Neural cell (in vitro differentiated cells): ENCODE data around the gene ARRDC2.

Experiments
- CTCF ChIP-seq: fragments of 450-650 bp; IDR thresholded peaks from 2 replicates; pipeline ENCODE4 v1.5.1; 2014; ENCODE audit warnings: antibody characterized with exemption, mild to moderate bottlenecking, moderate library complexity; ENCODE audit not compliant: poor library complexity, severe bottlenecking
- EP300 ChIP-seq: fragments of 450-650 bp; conservative IDR thresholded peaks from 2 replicates; pipeline ENCODE4 v1.6.1; 2014; ENCODE audit warnings: antibody characterized with exemption, mild to moderate bottlenecking, moderate library complexity; ENCODE audit not compliant: poor library complexity, severe bottlenecking
- EZH2 ChIP-seq: fragments of 200-600, 300-800 bp; shearing (Covaris generic), sonication (generic); IDR thresholded peaks from 2 replicates; pipeline ENCODE4 v1.6.1; 2014; ENCODE audit warnings: antibody characterized with exemption, low read length, borderline replicate concordance, mild to moderate bottlenecking; ENCODE audit not compliant: insufficient read depth, poor library complexity, severe bottlenecking
- MXI1 ChIP-seq: fragments of 450-650 bp; conservative IDR thresholded peaks from 2 replicates; pipeline ENCODE4 v1.6.1; 2014; ENCODE audit warnings: antibody characterized with exemption, mild to moderate bottlenecking; ENCODE audit not compliant: poor library complexity, severe bottlenecking
- POLR2AphosphoS5 ChIP-seq: IDR thresholded peaks from 2 replicates; pipeline ENCODE4 v1.6.1; 2012
- RAD21 ChIP-seq: fragments of 450-650 bp; conservative IDR thresholded peaks from 2 replicates; pipeline ENCODE4 v1.6.1; 2014; ENCODE audit warnings: antibody characterized with exemption, mild to moderate bottlenecking, moderate library complexity
- SMC3 ChIP-seq: fragments of 450-650 bp; conservative IDR thresholded peaks from 2 replicates; pipeline ENCODE4 v1.6.1; 2014; ENCODE audit warnings: antibody characterized with exemption, mild to moderate bottlenecking, moderate library complexity; ENCODE audit not compliant: poor library complexity
- TAF1 ChIP-seq: IDR thresholded peaks from 2 replicates; pipeline ENCODE4 v1.6.1; 2012; ENCODE audit warnings: low read depth
- TF ChIP-seq, protein P1 (sequence below): IDR thresholded peaks from 2 replicates; pipeline ENCODE4 v1.6.1; 2012; ENCODE audit warnings: borderline replicate concordance

GRCh38 chr19:18049385-18049784 lies 41.4 kb downstream of the ARRDC2 start:
- TF ChIP-seq MXI1 = no peak
- TF ChIP-seq, protein P1, sequence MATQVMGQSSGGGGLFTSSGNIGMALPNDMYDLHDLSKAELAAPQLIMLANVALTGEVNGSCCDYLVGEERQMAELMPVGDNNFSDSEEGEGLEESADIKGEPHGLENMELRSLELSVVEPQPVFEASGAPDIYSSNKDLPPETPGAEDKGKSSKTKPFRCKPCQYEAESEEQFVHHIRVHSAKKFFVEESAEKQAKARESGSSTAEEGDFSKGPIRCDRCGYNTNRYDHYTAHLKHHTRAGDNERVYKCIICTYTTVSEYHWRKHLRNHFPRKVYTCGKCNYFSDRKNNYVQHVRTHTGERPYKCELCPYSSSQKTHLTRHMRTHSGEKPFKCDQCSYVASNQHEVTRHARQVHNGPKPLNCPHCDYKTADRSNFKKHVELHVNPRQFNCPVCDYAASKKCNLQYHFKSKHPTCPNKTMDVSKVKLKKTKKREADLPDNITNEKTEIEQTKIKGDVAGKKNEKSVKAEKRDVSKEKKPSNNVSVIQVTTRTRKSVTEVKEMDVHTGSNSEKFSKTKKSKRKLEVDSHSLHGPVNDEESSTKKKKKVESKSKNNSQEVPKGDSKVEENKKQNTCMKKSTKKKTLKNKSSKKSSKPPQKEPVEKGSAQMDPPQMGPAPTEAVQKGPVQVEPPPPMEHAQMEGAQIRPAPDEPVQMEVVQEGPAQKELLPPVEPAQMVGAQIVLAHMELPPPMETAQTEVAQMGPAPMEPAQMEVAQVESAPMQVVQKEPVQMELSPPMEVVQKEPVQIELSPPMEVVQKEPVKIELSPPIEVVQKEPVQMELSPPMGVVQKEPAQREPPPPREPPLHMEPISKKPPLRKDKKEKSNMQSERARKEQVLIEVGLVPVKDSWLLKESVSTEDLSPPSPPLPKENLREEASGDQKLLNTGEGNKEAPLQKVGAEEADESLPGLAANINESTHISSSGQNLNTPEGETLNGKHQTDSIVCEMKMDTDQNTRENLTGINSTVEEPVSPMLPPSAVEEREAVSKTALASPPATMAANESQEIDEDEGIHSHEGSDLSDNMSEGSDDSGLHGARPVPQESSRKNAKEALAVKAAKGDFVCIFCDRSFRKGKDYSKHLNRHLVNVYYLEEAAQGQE = no peak
- no peak for TF ChIP-seq CTCF
- no peak for TF ChIP-seq EP300
- TF ChIP-seq EZH2 = no peak
- TF ChIP-seq RAD21 = no peak
- no peak for TF ChIP-seq POLR2AphosphoS5
- TF ChIP-seq TAF1 = no peak
- no peak for TF ChIP-seq SMC3
